GM12878 (cell line): ENCODE results near the gene FGR. TPM values are rescaled to one million over a fixed set of nuclear protein-coding genes. Genes with fewer than 3 reads are reported as not detected.

Source experiments
- CEBPB ChIP-seq, 2 experiments: fragments of 150-350 bp in 1 of 2; IDR thresholded peaks; 2 replicates each; pipeline ENCODE4 v1.6.1; 2012 to 2014; ENCODE audit warnings: low read depth in 2 of 2, low read length in 2 of 2, borderline replicate concordance in 1 of 2, inconsistent platforms in 1 of 2
- CREB1 ChIP-seq: IDR thresholded peaks from 2 replicates; pipeline ENCODE4 v1.6.1; 2012; ENCODE audit warnings: low read depth, mild to moderate bottlenecking, inconsistent platforms
- CREM ChIP-seq: IDR thresholded peaks from 2 replicates; pipeline ENCODE4 v1.6.1; 2014; ENCODE audit warnings: antibody characterized with exemption, low read depth
- EGR1 ChIP-seq, 2 experiments: IDR thresholded peaks; 1 replicate in 1 of 2; 2 replicates in 1 of 2; pipeline ENCODE4 v1.6.1; 2011 to 2012; ENCODE audit warnings: low read depth in 2 of 2, low read length in 2 of 2, borderline replicate concordance in 1 of 2, mild to moderate bottlenecking in 1 of 2, moderate library complexity in 1 of 2
- IKZF1 ChIP-seq: fragments of 450-650 bp; conservative IDR thresholded peaks from 2 replicates; pipeline ENCODE4 v1.6.1; 2017; ENCODE audit warnings: antibody characterized with exemption, mild to moderate bottlenecking
- RAD51 ChIP-seq: fragments of 450-650 bp; IDR thresholded peaks from 2 replicates; pipeline ENCODE4 v1.6.1; 2016; ENCODE audit warnings: moderate library complexity, mild to moderate bottlenecking, inconsistent platforms
- RB1 ChIP-seq: fragments of 450-650 bp; formaldehyde crosslinking; IDR thresholded peaks from 2 replicates; pipeline ENCODE4 v1.6.1; 2017; ENCODE audit warnings: mild to moderate bottlenecking, borderline replicate concordance
- RCOR1 ChIP-seq: conservative IDR thresholded peaks from 2 replicates; pipeline ENCODE4 v1.6.1; 2012; ENCODE audit warnings: low read depth, low read length, improper control_type of control experiment
- RFX5 ChIP-seq: IDR thresholded peaks from 2 replicates; pipeline ENCODE4 v1.6.1; 2011; ENCODE audit warnings: low read depth, low read length, improper control_type of control experiment
- RUNX3 ChIP-seq: IDR thresholded peaks from 2 replicates; pipeline ENCODE4 v1.6.1; 2012; ENCODE audit warnings: low read length, inconsistent platforms
- SMAD1 ChIP-seq: fragments of 450-650 bp; IDR thresholded peaks from 2 replicates; pipeline ENCODE4 v1.6.1; 2018; ENCODE audit warnings: mild to moderate bottlenecking, low read depth; ENCODE audit not compliant: partially characterized antibody
- SMAD5 ChIP-seq: IDR thresholded peaks from 2 replicates; pipeline ENCODE4 v1.6.1; 2016; ENCODE audit warnings: antibody characterized with exemption, low read depth
- SMC3 ChIP-seq: IDR thresholded peaks from 2 replicates; pipeline ENCODE4 v1.6.1; 2011; ENCODE audit warnings: low read length, improper control_type of control experiment, borderline replicate concordance
- SREBF2 ChIP-seq: IDR thresholded peaks from 2 replicates; pipeline ENCODE4 v1.6.1; 2012; ENCODE audit warnings: mild to moderate bottlenecking, low read length
- TCF7 ChIP-seq: IDR thresholded peaks from 2 replicates; pipeline ENCODE4 v1.6.1; 2014; ENCODE audit warnings: antibody characterized with exemption, borderline replicate concordance
- YBX1 ChIP-seq: fragments of 450-650 bp; IDR thresholded peaks from 2 replicates; pipeline ENCODE4 v1.6.1; 2016; ENCODE audit warnings: antibody characterized with exemption
- ZNF274 ChIP-seq: IDR thresholded peaks from one replicate; pipeline ENCODE4 v1.8.0; 2011; ENCODE audit not compliant: insufficient read length, insufficient read depth
- polyA plus RNA-seq, 11 experiments: library from polyadenylated mRNA; depleted of rRNA in 4 of 11; unstranded in 6 of 11; stranded (reverse) in 5 of 11; fragments of >200 nt; fragmentation: Nextera tagmentation in 4 of 11; fragmentation: Illumina TruSeq in 1 of 11; extraction: Ambion mirVana in 4 of 11; extraction: Trizol in 1 of 11; gene quantifications; 1 replicate in 1 of 11; 2 replicates in 10 of 11; pipeline versions ENCODE4 v1.2.1 to v1.2.3, GENCODE V29; 2011 to 2016; ENCODE audit warnings: inconsistent platforms in 2 of 11, missing spikeins in 2 of 11, low read depth in 1 of 11
- total RNA-seq, 4 experiments: library from RNA; depleted of rRNA in 3 of 4; stranded (reverse); fragments of >200 nt in 3 of 4; fragmentation: Illumina TruSeq in 1 of 4; extraction: Trizol in 1 of 4; gene quantifications; 2 replicates each; pipeline versions ENCODE4 v1.2.1 to v1.2.3, GENCODE V29; 2013 to 2021
- TF ChIP-seq, protein P1 (sequence below): IDR thresholded peaks from 2 replicates; pipeline ENCODE4 v1.6.1; 2011; ENCODE audit warnings: mild to moderate bottlenecking, low read depth, low read length, moderate library complexity; ENCODE audit not compliant: insufficient replicate concordance
- TF ChIP-seq, protein P2 (sequence below): IDR thresholded peaks from 2 replicates; pipeline ENCODE4 v1.6.1; 2011; ENCODE audit warnings: low read depth, low read length, improper control_type of control experiment, borderline replicate concordance
- TF ChIP-seq, protein P3 (sequence below): IDR thresholded peaks from 2 replicates; pipeline ENCODE4 v1.6.1; 2011; ENCODE audit warnings: borderline replicate concordance, low read depth, mild to moderate bottlenecking, moderate library complexity, low read length; ENCODE audit not compliant: insufficient read depth, poor library complexity, severe bottlenecking
- TF ChIP-seq, protein P4 (sequence below): fragments of 450-650 bp; IDR thresholded peaks from 2 replicates; pipeline ENCODE4 v1.6.1; 2017; ENCODE audit warnings: mild to moderate bottlenecking, low read depth, inconsistent platforms; ENCODE audit not compliant: poor library complexity, severe bottlenecking
- TF ChIP-seq, protein P5 (sequence below): fragments of 450-650 bp; IDR thresholded peaks from 2 replicates; pipeline ENCODE4 v1.6.1; 2017; ENCODE audit warnings: antibody characterized with exemption, mild to moderate bottlenecking, moderate library complexity

Gene FGR
- total and polyA plus RNA-seq, 10 of the 15 experiments (the other 5 are each of a cell fraction or from before 2014, with no cell fraction given), result 10.9 to 193 (median 74.7) TPM

DNA sequence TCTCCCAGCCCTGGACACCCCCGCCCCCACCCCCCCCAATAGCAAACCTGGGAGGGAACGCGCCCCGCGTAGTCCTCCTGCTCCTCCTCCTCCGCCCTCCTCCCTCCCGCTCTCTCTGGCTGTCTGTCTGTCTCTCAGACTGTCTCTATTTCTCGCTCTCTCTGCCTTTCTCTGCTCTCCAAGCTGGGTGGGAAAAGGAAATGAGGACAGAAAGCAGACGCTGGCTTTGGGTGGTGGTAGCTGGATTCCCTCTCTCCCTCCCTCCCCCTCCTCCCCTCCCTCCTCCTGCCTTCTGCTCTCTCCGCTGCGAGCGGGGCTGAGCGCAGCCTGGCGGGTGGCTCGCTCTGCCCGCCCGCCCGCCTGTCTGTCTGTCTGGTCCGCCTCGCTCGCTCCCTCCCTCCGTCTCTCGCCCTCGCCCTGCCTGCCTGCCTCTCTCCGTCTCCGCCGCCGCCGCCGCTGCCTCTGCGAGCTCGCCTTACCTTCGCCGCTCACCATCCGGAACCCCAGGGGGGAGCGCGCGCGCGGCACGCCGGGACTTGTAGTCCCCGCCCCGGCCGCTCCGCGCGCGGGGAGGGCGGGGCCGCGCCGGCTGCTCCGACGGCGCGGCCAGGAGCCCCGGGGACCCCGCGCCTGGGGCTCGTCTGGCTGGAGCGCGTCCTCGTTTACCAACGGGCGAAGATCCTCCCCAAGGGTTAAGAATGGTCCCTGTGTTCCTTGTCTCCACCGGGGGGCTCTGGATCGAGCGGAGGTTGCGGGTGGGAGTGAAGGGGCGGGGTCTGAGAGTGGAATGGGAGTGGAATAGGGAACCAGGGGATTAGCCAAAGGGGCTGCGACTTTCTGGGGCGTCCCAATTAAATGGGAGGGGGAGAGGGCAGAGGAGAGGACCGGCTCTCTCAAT lies 31.1 kb downstream of the FGR start, which contains the start of gene AHDC1 (continued):
- TF ChIP-seq, protein P1, sequence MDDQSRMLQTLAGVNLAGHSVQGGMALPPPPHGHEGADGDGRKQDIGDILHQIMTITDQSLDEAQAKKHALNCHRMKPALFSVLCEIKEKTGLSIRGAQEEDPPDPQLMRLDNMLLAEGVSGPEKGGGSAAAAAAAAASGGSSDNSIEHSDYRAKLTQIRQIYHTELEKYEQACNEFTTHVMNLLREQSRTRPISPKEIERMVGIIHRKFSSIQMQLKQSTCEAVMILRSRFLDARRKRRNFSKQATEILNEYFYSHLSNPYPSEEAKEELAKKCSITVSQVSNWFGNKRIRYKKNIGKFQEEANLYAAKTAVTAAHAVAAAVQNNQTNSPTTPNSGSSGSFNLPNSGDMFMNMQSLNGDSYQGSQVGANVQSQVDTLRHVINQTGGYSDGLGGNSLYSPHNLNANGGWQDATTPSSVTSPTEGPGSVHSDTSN, result no peak
- no peak for TF ChIP-seq SMC3
- TF ChIP-seq RB1, result peak; percentile 56; the same call in 1 of the 2 replicates
- TF ChIP-seq SMAD5, result no peak
- TF ChIP-seq RCOR1, result no peak
- TF ChIP-seq, protein P2, sequence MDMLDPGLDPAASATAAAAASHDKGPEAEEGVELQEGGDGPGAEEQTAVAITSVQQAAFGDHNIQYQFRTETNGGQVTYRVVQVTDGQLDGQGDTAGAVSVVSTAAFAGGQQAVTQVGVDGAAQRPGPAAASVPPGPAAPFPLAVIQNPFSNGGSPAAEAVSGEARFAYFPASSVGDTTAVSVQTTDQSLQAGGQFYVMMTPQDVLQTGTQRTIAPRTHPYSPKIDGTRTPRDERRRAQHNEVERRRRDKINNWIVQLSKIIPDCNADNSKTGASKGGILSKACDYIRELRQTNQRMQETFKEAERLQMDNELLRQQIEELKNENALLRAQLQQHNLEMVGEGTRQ, result no peak
- no peak for TF ChIP-seq TCF7
- TF ChIP-seq EGR1 (IDR thresholded peaks at IDR 0.05; ENCODE audit: borderline replicate concordance in 1 of 2, low read depth in 2 of 2, low read length in 2 of 2), result no peak
- no peak for TF ChIP-seq RUNX3
- TF ChIP-seq, protein P3, sequence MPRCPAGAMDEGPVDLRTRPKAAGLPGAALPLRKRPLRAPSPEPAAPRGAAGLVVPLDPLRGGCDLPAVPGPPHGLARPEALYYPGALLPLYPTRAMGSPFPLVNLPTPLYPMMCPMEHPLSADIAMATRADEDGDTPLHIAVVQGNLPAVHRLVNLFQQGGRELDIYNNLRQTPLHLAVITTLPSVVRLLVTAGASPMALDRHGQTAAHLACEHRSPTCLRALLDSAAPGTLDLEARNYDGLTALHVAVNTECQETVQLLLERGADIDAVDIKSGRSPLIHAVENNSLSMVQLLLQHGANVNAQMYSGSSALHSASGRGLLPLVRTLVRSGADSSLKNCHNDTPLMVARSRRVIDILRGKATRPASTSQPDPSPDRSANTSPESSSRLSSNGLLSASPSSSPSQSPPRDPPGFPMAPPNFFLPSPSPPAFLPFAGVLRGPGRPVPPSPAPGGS, result no peak
- TF ChIP-seq, protein P4, sequence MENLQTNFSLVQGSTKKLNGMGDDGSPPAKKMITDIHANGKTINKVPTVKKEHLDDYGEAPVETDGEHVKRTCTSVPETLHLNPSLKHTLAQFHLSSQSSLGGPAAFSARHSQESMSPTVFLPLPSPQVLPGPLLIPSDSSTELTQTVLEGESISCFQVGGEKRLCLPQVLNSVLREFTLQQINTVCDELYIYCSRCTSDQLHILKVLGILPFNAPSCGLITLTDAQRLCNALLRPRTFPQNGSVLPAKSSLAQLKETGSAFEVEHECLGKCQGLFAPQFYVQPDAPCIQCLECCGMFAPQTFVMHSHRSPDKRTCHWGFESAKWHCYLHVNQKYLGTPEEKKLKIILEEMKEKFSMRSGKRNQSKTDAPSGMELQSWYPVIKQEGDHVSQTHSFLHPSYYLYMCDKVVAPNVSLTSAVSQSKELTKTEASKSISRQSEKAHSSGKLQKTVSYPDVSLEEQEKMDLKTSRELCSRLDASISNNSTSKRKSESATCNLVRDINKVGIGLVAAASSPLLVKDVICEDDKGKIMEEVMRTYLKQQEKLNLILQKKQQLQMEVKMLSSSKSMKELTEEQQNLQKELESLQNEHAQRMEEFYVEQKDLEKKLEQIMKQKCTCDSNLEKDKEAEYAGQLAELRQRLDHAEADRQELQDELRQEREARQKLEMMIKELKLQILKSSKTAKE, result no peak
- TF ChIP-seq, protein P5, sequence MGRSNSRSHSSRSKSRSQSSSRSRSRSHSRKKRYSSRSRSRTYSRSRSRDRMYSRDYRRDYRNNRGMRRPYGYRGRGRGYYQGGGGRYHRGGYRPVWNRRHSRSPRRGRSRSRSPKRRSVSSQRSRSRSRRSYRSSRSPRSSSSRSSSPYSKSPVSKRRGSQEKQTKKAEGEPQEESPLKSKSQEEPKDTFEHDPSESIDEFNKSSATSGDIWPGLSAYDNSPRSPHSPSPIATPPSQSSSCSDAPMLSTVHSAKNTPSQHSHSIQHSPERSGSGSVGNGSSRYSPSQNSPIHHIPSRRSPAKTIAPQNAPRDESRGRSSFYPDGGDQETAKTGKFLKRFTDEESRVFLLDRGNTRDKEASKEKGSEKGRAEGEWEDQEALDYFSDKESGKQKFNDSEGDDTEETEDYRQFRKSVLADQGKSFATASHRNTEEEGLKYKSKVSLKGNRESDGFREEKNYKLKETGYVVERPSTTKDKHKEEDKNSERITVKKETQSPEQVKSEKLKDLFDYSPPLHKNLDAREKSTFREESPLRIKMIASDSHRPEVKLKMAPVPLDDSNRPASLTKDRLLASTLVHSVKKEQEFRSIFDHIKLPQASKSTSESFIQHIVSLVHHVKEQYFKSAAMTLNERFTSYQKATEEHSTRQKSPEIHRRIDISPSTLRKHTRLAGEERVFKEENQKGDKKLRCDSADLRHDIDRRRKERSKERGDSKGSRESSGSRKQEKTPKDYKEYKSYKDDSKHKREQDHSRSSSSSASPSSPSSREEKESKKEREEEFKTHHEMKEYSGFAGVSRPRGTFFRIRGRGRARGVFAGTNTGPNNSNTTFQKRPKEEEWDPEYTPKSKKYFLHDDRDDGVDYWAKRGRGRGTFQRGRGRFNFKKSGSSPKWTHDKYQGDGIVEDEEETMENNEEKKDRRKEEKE, result no peak
- no peak for TF ChIP-seq CEBPB (IDR thresholded peaks at IDR 0.05; ENCODE audit: borderline replicate concordance in 1 of 2, low read depth in 2 of 2, low read length in 2 of 2)
- TF ChIP-seq RFX5, result no peak
- TF ChIP-seq CREM, result no peak
- no peak for TF ChIP-seq SMAD1
- no peak for TF ChIP-seq SREBF2
- TF ChIP-seq CREB1, result peak; percentile 59
- no peak for TF ChIP-seq ZNF274
- no peak for TF ChIP-seq RAD51
- TF ChIP-seq IKZF1, result peak; percentile 95
- TF ChIP-seq YBX1, result no peak
